ENCODE measurements around the gene PPM1J.

PPM1J gene

DNA sequence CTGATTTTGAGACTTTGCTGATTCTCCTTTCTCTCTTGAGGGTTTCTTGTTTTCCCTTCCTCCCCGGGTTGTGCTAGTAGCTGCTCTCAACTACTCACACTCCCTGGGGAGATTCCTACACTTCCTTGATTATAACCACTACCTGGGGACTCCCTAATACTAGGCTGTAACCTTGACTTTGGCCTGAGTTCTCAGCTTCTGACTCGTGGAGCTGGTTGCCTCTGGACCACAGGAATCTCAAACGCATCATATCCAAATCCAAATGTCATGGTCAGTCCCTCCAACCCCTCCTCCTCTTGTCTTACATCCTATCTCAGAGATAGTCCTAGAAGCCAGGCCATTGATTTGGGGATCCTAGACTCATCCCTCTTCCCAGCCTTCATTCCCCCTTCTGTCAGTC, 28.7 kb downstream of the PPM1J start:
- DNase-seq = no peak

- no peak for DNase-seq
Observed at GRCh38 chr1:112685913-112686312, 29.2 kb downstream of the PPM1J start.

- DNase-seq = no peak
Observed at GRCh38 chr1:112678605-112679004, 36.5 kb downstream of the PPM1J start.

DNA sequence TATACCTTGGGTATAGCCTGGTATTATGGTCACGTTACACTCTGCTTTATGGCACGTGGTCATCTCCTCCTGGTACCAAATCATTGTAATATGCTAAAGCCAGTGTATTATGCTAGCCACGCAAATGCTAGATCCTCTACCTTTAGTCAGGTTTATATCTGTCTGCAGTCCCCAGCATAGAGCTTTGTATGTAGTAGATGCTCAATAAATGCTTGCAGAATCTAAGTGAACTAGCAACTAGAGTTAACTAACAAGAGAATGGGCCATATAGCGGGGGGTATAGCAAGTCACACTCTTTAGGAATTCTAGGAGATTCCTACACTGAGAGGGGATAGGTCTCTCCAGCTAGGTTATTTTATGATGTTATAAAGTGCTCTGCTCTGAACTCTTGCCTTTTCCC, 37.6 kb downstream of the PPM1J start:
- no peak for DNase-seq

- no peak for DNase-seq
Observed at GRCh38 chr1:112676543-112676942, 38.6 kb downstream of the PPM1J start.

DNA sequence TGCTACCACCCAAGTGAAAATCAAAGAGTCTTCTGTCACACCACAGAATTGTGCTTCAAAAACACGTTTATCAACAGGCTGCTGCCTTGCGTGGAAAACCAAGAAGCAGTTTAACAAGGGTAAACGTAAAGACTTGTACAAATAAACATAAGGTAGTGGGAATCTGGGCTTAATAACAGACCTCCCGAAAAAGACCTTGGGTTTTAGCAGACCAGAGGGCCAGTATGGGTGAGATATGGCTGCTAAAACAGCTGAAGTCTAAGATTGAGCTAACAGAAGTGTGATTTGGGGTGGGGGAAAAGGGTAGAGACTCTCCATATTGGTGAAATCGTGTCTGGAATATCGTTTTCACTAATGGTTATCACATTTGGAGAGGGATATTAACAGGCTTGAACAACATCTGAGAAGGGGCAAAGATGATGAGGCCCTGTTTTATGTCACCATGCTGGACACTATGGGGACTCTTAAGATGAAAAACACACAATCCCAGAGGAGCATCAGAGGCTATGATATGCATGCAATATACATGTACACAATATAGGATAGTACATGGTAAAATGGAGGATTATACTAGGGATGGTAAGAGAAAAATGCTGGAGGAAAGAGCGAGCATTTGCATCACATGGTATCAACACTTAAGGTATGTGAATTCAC, 39.3 kb downstream of the PPM1J start:
- no peak for DNase-seq

- no peak for DNase-seq
Observed at GRCh38 chr1:112674986-112675727, 40.0 kb downstream of the PPM1J start.

DNA sequence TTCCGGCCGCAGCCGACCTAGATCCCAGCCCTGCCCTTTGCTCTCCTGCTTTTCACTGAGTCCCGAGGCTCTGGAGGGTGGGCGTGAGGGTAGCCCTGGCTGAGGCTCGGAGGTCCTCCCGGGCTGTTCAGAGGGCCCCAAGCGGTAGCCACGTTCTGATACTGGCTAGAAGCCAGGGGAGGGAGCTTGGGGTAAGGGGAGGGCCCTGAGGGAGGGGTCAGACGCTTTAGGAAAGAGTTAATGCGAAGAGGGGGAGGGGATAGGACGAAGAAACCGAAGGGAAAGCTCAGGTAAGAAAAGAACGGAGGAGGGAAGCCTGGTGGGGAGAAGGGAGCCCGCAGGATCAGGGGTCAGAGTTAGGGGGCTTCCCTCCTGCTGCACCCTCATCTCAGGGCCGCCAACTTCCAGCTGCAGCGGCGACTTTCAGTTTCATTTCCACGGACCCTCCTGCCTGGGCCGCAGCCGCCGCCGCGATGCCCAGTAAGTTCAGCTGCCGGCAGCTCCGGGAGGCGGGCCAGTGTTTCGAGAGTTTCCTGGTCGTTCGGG, 40.6 kb downstream of the PPM1J start, which contains the start of gene MOV10:
MOV10 (plus strand) TSS at position 220 of the 546 bp plus-strand sequence; CDS start at position 474, 254 bp downstream.
- peak; percentile 56 for DNase-seq

DNA sequence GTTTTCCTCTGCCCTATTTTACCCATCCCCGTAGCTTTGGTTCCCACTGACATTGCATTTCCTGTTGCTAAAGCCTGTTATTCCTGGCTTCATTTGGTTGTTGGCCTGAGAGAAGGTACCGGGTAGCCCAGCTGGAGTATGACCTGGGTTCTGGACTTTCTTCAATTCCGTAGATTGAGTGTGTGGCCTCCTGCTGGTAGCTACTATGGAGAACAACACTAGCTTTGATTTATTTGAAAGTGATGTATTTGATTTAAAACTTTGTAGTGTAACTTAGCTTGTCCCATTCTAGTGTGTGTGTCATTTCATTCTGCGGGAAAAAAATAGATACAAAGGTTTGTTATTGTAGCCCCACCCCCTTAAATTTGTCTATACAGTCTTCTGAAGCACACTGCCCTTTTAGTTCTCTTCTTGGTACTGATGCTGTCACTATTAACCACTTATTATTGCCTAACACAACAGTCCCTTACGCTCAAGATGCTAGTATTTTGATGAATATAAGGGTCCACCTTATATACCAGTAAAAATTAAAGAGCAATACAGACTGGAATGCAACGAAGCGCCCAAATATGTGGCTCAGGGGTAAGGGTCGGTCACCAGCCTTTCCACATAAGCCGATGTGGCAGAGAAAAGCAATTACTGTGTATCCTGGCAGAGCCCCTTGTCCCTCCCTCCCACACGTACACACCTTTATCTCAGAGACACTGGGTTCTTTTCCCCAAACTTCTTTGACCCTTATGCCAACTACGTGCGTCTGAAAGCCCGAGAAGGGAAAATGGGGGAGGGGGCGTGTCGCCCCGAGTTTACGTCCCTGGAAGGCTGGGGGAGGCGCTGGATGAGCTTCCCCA, 41.3 kb downstream of the PPM1J start:
- no peak for DNase-seq

GRCh38 chr1:112672842-112673241, 42.3 kb downstream of the PPM1J start:
- no peak for DNase-seq

DNA sequence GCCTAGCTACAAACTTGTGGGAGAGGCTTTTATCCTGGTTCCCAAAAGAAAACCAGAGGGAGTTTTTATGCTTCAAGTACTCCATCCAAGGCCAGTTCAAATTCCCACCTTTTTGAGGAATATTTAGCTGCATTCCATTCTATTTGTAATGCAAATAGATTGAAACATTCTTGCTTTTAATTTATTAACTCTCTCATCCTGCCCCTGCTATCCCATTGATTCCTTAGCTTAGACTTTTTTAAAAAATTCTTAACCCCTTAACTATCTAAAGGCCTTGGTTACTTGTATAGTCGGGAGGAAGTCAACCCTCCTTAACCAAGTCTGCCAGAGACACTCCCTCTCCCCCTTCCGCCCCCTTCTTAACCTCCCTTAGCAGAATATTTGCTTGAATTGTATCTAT, 43.1 kb downstream of the PPM1J start:
- DNase-seq = no peak

- no peak for DNase-seq
Observed at GRCh38 chr1:112666946-112667345, 48.2 kb downstream of the PPM1J start.

- DNase-seq = no peak
Observed at GRCh38 chr1:112665857-112666256, 49.3 kb downstream of the PPM1J start.
